Suprapubic skin (tissue), 3 donors: ENCODE measurements around the gene CAMK4.

Experiments
- CTCF ChIP-seq, 2 donors: fragments of 200-600 bp in 1 of 2; fragments of 450-650 bp in 1 of 2; sonication (generic) in 1 of 2; IDR thresholded peaks; one replicate each; pipeline ENCODE4 v1.5.1; 2016 to 2019; ENCODE audit warnings: antibody characterized with exemption in 2 of 2, mild to moderate bottlenecking in 1 of 2, moderate library complexity in 1 of 2
- EP300 ChIP-seq: sonication (generic); formaldehyde crosslinking; IDR thresholded peaks from one replicate; pipeline ENCODE4 v1.6.1; 2017; ENCODE audit warnings: antibody characterized with exemption
- POLR2A ChIP-seq, 2 donors: fragments of 450-650 bp; IDR thresholded peaks; one replicate each; pipeline ENCODE4 v1.6.1; 2017; ENCODE audit warnings: antibody characterized with exemption in 2 of 2, mild to moderate bottlenecking in 2 of 2, moderate library complexity in 2 of 2

DNA sequence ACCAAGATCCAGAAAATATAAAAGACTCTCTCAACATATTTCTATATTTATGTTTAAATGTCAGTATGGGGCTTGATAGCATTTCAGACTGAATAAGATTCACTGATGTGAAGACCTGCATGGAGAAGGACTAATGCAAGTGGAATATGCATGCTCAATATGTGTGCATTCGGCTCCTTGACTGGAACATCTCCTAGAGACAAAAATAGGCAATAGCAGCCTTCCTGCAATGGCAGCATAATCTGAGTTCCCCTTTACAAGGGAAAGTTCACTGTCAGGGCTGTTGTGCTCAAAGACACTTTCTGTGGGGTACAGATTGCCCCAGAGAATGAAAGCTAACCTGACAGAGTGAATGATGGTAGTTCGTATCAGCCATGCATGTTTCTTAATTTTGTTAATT, 245.7 kb downstream of the CAMK4 start:
- TF ChIP-seq CTCF (IDR thresholded peaks at IDR 0.05), result no peak
- TF ChIP-seq EP300, result no peak
- no peak for TF ChIP-seq POLR2A (IDR thresholded peaks at IDR 0.05)
